ENCODE data around the gene SPPL3. TPM values are rescaled to one million over a fixed set of nuclear protein-coding genes. Genes with fewer than 3 reads are reported as not detected.

SPPL3 gene
- polyA plus RNA-seq, 2 donors: 16.7 to 29.3 TPM

DNA sequence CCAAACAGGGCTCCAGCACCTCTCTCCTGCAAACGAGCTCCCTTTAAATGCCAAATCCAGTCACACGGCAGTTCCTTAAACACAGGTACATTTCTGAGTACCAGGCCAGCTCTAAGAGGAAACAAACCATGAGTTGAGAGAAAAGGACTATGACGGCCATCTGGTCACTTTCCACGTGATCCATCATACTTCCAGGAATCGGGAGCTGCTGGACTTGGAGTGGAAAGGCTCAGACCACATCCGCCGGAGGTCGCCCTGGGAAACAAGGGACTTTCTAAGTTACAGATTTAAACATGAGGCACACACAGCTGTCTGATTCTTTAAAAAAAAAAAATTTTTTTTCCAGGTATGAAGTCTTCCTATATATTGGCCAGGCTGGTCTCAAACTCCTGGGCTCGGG is 139.3 kb downstream of the SPPL3 start:
- no peaks in the 10 kb centered on the region for H3K27me3 ChIP-seq (ENCODE audit: control insufficient read depth in 1 of 2, insufficient read depth in 2 of 2, low read length in 2 of 2)
- no peak overlapping the region for H3K27ac ChIP-seq (ENCODE audit: low read depth in 2 of 2, low read length in 1 of 2)
- no peak overlapping the region for H3K4me3 ChIP-seq (ENCODE audit: low read depth in 1 of 2, low read length in 2 of 2)
- no peaks in the 10 kb centered on the region for H3K9me3 ChIP-seq (ENCODE audit: control insufficient read depth in 2 of 2, insufficient read depth in 1 of 2, low read depth in 1 of 2, low read length in 1 of 2)
- H3K4me1 ChIP-seq (ENCODE audit: control insufficient read depth in 2 of 2, insufficient read depth in 2 of 2, low read length in 1 of 2): peaks cover 2 to 4% of the 10 kb centered on the region in 2 donors
- 85 to 87% methylated on average over 9 of the region's 9 CpGs for WGBS, 2 donors
- H3K36me3 ChIP-seq (ENCODE audit: control insufficient read depth in 2 of 2, insufficient read depth in 2 of 2, low read length in 1 of 2): peaks cover 20 to 40% of the 10 kb centered on the region in 2 donors

DNA sequence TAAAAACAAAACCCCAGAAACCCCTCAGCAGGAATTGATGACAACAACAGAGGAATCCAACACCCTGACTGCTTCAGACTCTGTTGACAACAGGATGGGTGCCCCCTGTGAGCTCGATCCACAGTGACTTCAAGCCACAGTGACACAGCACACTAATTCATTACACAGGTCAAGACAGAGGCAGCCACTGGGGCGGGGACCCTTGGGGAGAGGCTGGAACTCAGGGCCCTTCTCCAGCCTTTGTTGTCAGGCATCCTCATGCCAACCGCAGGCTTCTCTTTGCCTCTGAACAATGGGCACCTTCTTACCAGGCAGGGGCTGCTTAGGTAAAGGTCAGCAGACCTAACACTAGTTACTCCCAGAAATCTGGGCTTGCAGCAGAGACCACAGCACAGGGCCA is 140.9 kb downstream of the SPPL3 start:
- H3K4me3 ChIP-seq (ENCODE audit: low read depth in 1 of 2, low read length in 2 of 2): no peak overlapping the region
- H3K27me3 ChIP-seq (ENCODE audit: control insufficient read depth in 1 of 2, insufficient read depth in 2 of 2, low read length in 2 of 2): no peaks in the 10 kb centered on the region
- H3K4me1 ChIP-seq (ENCODE audit: control insufficient read depth in 2 of 2, insufficient read depth in 2 of 2, low read length in 1 of 2): peaks cover 2 to 4% of the 10 kb centered on the region in 2 donors
- no peak overlapping the region for H3K27ac ChIP-seq (ENCODE audit: low read depth in 2 of 2, low read length in 1 of 2)
- H3K36me3 ChIP-seq (ENCODE audit: control insufficient read depth in 2 of 2, insufficient read depth in 2 of 2, low read length in 1 of 2): peaks cover 20 to 44% of the 10 kb centered on the region in 2 donors
- WGBS, 2 donors: 69 to 88% methylated on average over 3 of the region's 3 CpGs
- no peaks in the 10 kb centered on the region for H3K9me3 ChIP-seq (ENCODE audit: control insufficient read depth in 2 of 2, insufficient read depth in 1 of 2, low read depth in 1 of 2, low read length in 1 of 2)

DNA sequence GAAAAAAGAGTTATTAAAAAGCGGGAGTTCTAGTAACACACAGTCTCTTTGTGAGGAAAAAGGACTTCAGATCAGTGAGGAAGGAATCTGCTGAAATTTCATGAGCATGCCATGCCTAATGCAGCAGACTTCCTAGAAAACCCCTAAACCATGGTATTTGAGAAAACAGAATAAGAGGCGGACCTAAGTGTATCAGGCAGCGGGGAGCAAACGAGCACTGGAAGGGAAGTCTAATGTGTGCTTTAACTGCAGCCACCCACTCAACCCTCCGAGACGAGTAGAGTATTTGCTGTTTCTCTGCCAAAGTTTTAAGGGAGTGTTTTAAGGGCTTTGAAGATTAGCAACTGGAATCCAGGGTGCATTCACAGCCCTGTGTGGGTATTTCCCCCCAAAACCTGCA is 142.1 kb downstream of the SPPL3 start:
- WGBS, 2 donors: 44 to 51% methylated on average over 6 of the region's 6 CpGs
- H3K9me3 ChIP-seq (ENCODE audit: control insufficient read depth in 2 of 2, insufficient read depth in 1 of 2, low read depth in 1 of 2, low read length in 1 of 2): no peaks in the 10 kb centered on the region
- peak overlapping the region; percentile 30 to 45 for H3K27ac ChIP-seq (ENCODE audit: low read depth in 2 of 2, low read length in 1 of 2)
- H3K4me1 ChIP-seq (ENCODE audit: control insufficient read depth in 2 of 2, insufficient read depth in 2 of 2, low read length in 1 of 2): peaks cover 2 to 4% of the 10 kb centered on the region in 2 donors
- H3K36me3 ChIP-seq (ENCODE audit: control insufficient read depth in 2 of 2, insufficient read depth in 2 of 2, low read length in 1 of 2): peaks cover 18 to 42% of the 10 kb centered on the region in 2 donors
- no peaks in the 10 kb centered on the region for H3K27me3 ChIP-seq (ENCODE audit: control insufficient read depth in 1 of 2, insufficient read depth in 2 of 2, low read length in 2 of 2)
- H3K4me3 ChIP-seq (ENCODE audit: low read depth in 1 of 2, low read length in 2 of 2): no peak overlapping the region

DNA sequence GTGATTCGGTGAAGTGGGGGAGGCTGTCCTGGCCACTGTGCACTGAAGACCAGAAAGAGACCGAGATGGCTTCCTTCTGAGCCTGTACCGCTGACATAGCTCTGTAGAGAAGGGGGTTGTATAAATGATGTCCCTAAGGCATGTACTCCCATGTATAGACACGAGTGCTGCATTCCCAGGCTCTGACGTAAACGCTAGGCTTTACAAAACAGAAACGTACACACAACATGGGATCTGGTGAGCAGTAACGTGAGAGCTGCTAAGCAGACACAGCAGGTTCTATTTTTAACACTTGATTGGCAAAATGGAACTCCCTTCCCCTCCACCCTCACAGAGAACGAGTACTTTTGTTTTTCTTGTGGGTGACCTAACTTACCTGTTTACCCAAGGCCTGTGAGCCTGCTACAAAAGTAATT is 142.6 kb downstream of the SPPL3 start:
- Histone ChIP-seq H3K27ac (ENCODE audit: low read depth in 2 of 2, low read length in 1 of 2) (peak overlapping the region; percentile 30 to 60), H3K4me1 (ENCODE audit: control insufficient read depth in 2 of 2, insufficient read depth in 2 of 2, low read length in 1 of 2) (peaks cover 2 to 4% of the 10 kb centered on the region in 2 donors), H3K36me3 (ENCODE audit: control insufficient read depth in 2 of 2, insufficient read depth in 2 of 2, low read length in 1 of 2) (peaks cover 16 to 36% of the 10 kb centered on the region in 2 donors), H3K9me3 (ENCODE audit: control insufficient read depth in 2 of 2, insufficient read depth in 1 of 2, low read depth in 1 of 2, low read length in 1 of 2) (no peaks in the 10 kb centered on the region), H3K27me3 (ENCODE audit: control insufficient read depth in 1 of 2, insufficient read depth in 2 of 2, low read length in 2 of 2) (no peaks in the 10 kb centered on the region), H3K4me3 (ENCODE audit: low read depth in 1 of 2, low read length in 2 of 2) (no peak overlapping the region)
- 33 to 45% methylated on average over 9 of the region's 9 CpGs for WGBS, 2 donors

DNA sequence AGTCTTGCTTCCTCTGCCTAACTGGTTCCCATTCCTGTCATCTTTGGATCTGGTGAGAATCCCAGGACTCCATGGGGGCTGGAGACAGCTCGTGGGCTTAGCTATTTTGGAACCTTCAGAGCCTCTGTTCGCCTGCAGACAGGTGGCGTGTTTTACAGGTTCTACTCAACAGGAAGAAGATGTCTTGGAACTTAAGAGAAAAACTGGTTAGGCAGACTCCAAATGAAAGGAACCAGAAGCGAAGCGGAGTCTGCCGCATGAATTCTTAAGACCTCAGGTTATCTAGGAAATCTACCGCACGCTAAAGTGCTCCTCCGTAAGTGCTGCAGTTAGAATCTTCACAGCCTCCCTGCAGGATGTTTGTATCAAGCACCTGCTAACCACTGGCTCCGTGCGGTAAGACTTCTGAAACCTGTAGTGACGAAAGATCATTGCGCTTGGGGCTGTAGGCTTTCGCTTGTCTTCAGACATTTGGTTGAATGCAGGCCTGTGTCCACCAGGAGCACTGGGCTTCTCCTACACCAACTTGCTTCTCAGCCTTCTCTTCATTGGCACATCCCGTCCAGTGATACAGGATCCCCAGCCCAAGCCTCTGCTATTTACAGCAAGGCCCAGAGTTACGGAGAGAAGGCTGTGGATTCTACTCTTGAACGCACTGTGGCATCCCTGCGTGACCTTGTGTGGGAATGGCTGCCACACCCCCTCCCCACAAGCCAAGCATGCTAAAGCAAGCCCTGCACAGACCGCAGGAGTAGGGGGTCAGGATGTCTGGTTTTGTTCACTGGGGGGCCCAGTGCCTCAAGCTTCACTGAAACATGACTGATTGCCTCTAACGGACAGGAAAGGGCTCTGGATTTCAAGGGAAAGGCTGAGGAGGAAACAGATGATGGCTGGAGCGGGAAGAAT is 143.6 kb downstream of the SPPL3 start:
- Histone ChIP-seq H3K27me3 (ENCODE audit: control insufficient read depth in 1 of 2, insufficient read depth in 2 of 2, low read length in 2 of 2) (no peaks in the 10 kb centered on the region), H3K9me3 (ENCODE audit: control insufficient read depth in 2 of 2, insufficient read depth in 1 of 2, low read depth in 1 of 2, low read length in 1 of 2) (no peaks in the 10 kb centered on the region), H3K36me3 (ENCODE audit: control insufficient read depth in 2 of 2, insufficient read depth in 2 of 2, low read length in 1 of 2) (peaks cover 8 to 28% of the 10 kb centered on the region in 2 donors), H3K4me3 (ENCODE audit: low read depth in 1 of 2, low read length in 2 of 2) (no peak overlapping the region), H3K4me1 (ENCODE audit: control insufficient read depth in 2 of 2, insufficient read depth in 2 of 2, low read length in 1 of 2) (peaks cover 2 to 4% of the 10 kb centered on the region in 2 donors), H3K27ac (ENCODE audit: low read depth in 2 of 2, low read length in 1 of 2) (peak overlapping the region in 1 of 2 donors; percentile 30)
- WGBS, 2 donors: 90 to 93% methylated on average over 21 of the region's 21 CpGs

DNA sequence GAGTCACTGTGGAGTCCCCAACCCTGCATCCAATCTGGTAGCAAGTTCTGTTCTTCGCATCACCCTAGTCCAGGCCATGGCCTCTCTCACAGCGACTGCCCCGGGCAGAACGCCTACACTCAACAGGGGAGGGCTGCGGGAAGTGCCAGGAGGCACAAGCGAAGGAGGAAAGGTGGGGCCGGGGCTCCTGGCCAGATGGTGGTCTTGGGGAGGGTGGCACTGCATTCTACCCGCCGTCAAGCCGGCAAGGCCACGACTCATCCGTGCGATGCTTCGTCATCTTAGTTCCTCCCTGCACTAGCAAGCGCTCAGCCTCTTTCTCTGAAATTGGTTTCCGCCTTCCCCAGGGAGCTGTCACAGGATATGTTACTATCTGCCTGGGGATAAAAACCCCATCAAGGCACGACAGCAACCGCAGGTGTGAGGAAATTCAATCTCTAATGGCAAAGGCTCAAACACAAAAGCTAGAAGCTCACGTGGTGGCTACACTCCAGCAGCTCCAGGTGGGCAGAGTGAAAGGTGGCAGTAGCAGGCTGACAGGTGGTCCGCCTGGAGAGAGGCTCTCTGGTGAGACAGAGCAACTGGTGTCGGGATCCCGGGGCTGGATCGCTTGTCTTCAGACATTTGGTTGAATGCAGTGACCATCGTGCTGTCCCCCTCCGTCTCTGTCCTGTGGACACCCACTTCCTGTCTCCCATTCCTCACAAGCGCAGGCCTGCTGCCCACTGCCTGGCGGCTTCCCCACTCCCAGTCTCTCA is 144.4 kb downstream of the SPPL3 start:
- H3K4me1 ChIP-seq (ENCODE audit: control insufficient read depth in 2 of 2, insufficient read depth in 2 of 2, low read length in 1 of 2): peaks cover 2 to 4% of the 10 kb centered on the region in 2 donors
- H3K36me3 ChIP-seq (ENCODE audit: control insufficient read depth in 2 of 2, insufficient read depth in 2 of 2, low read length in 1 of 2): peaks cover 8 to 23% of the 10 kb centered on the region in 2 donors
- no peaks in the 10 kb centered on the region for H3K9me3 ChIP-seq (ENCODE audit: control insufficient read depth in 2 of 2, insufficient read depth in 1 of 2, low read depth in 1 of 2, low read length in 1 of 2)
- no peak overlapping the region for H3K27ac ChIP-seq (ENCODE audit: low read depth in 2 of 2, low read length in 1 of 2)
- H3K27me3 ChIP-seq (ENCODE audit: control insufficient read depth in 1 of 2, insufficient read depth in 2 of 2, low read length in 2 of 2): no peaks in the 10 kb centered on the region
- WGBS, 2 donors: 86 to 88% methylated on average over 27 of the region's 27 CpGs
- no peak overlapping the region for H3K4me3 ChIP-seq (ENCODE audit: low read depth in 1 of 2, low read length in 2 of 2)

DNA sequence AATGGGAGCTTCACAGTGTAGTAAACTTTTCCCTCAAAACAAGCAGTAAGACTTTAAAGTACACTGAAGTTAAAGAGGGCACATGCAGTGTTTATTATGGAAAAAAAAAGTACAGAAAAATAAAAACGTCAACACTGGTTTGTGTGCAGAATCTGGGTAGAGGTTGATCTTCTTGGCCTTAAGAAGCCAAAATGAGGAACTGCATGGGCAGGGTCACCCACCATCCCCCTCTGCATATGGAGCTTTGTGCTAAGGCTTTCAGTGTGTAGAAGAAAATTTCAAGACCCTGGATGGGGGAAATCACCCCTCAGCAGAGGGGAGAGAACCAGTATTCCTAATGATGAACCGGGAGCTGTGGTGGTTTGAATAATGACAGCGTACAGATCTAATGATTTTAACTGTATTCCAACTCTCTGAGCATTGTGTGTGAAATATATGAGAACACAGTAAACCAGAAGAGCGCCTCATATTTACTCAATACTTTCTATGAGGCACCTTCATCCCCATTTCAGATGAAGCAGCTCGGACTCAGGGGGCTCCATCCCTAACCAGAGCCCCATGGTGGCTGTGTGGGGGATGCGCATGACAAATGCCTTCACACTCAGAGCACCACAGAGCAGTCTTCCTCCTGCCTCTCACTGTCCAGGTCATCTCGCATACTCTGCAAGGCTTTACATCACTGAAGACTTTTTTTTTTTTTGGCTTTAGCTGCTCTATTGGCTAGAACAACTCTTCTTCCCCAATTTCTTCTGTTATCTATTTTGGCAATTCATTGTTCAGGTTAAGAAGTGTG is 145.2 kb downstream of the SPPL3 start:
- peaks cover 5 to 21% of the 10 kb centered on the region in 2 donors for H3K36me3 ChIP-seq (ENCODE audit: control insufficient read depth in 2 of 2, insufficient read depth in 2 of 2, low read length in 1 of 2)
- no peaks in the 10 kb centered on the region for H3K9me3 ChIP-seq (ENCODE audit: control insufficient read depth in 2 of 2, insufficient read depth in 1 of 2, low read depth in 1 of 2, low read length in 1 of 2)
- no peak overlapping the region for H3K4me3 ChIP-seq (ENCODE audit: low read depth in 1 of 2, low read length in 2 of 2)
- peaks cover 2 to 4% of the 10 kb centered on the region in 2 donors for H3K4me1 ChIP-seq (ENCODE audit: control insufficient read depth in 2 of 2, insufficient read depth in 2 of 2, low read length in 1 of 2)
- no peaks in the 10 kb centered on the region for H3K27me3 ChIP-seq (ENCODE audit: control insufficient read depth in 1 of 2, insufficient read depth in 2 of 2, low read length in 2 of 2)
- H3K27ac ChIP-seq (ENCODE audit: low read depth in 2 of 2, low read length in 1 of 2): no peak overlapping the region
- WGBS, 2 donors: 93 to 94% methylated on average over 7 of the region's 7 CpGs

DNA sequence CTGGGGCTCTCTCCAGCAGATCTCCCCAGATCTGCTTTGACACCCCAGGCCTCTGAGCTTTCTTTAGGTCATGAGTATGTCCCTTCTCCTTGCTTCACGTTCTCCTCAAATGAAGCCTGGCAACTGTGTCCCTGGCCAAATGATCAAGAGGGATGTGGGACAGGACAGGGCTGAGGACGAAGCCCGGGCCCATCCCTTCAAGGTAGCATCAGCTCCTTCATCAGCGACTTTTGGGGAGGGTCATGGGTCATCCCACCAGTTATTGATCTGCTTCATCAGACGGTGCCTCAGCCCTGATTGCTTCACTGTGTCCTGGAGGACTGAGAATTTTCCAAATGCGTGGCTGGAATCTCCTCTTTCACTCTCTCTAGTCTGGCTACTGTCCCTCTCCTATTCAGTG is 146.2 kb downstream of the SPPL3 start:
- H3K9me3 ChIP-seq (ENCODE audit: control insufficient read depth in 2 of 2, insufficient read depth in 1 of 2, low read depth in 1 of 2, low read length in 1 of 2): no peaks in the 10 kb centered on the region
- H3K4me3 ChIP-seq (ENCODE audit: low read depth in 1 of 2, low read length in 2 of 2): no peak overlapping the region
- no peaks in the 10 kb centered on the region for H3K27me3 ChIP-seq (ENCODE audit: control insufficient read depth in 1 of 2, insufficient read depth in 2 of 2, low read length in 2 of 2)
- no peak overlapping the region for H3K27ac ChIP-seq (ENCODE audit: low read depth in 2 of 2, low read length in 1 of 2)
- WGBS, 2 donors: 89 to 91% methylated on average over 6 of the region's 6 CpGs
- H3K36me3 ChIP-seq (ENCODE audit: control insufficient read depth in 2 of 2, insufficient read depth in 2 of 2, low read length in 1 of 2): peaks cover 2 to 15% of the 10 kb centered on the region in 2 donors
- H3K4me1 ChIP-seq (ENCODE audit: control insufficient read depth in 2 of 2, insufficient read depth in 2 of 2, low read length in 1 of 2): peaks cover 2 to 4% of the 10 kb centered on the region in 2 donors

DNA sequence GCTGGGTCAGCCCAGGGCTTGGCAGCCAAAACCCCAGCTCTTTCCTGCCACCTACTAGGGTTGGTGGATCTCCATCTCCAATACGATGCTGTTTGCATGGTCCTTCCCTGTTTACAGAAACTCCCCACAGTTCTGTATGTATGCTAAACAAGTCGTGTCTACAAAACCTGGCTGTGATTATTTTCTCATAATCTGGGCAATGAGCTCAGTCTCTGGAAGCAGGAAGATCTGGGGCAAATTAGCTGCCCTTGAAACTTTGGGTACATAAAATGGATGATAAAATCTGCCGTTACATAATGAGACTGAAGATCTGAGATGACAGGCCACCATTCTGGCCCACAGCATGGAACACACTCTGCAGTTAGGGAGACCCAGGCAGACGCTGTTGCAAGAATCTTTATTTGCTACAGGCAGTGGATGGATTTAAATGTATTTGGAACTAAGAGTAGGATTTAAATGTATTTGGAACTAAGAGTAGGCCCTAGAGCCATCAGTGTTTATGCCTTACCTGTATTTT is 146.9 kb downstream of the SPPL3 start:
- Histone ChIP-seq H3K36me3 (ENCODE audit: control insufficient read depth in 2 of 2, insufficient read depth in 2 of 2, low read length in 1 of 2) (peaks cover 2 to 13% of the 10 kb centered on the region in 2 donors), H3K27me3 (ENCODE audit: control insufficient read depth in 1 of 2, insufficient read depth in 2 of 2, low read length in 2 of 2) (no peaks in the 10 kb centered on the region), H3K4me1 (ENCODE audit: control insufficient read depth in 2 of 2, insufficient read depth in 2 of 2, low read length in 1 of 2) (peaks cover 2 to 4% of the 10 kb centered on the region in 2 donors), H3K27ac (ENCODE audit: low read depth in 2 of 2, low read length in 1 of 2) (no peak overlapping the region), H3K9me3 (ENCODE audit: control insufficient read depth in 2 of 2, insufficient read depth in 1 of 2, low read depth in 1 of 2, low read length in 1 of 2) (no peaks in the 10 kb centered on the region), H3K4me3 (ENCODE audit: low read depth in 1 of 2, low read length in 2 of 2) (no peak overlapping the region)
- 59 to 80% methylated on average over 4 of the region's 4 CpGs for WGBS, 2 donors

Data from esophagus (tissue), 2 donors.